ENCODE results near the gene PYGB.

- TF ChIP-seq, protein P1, sequence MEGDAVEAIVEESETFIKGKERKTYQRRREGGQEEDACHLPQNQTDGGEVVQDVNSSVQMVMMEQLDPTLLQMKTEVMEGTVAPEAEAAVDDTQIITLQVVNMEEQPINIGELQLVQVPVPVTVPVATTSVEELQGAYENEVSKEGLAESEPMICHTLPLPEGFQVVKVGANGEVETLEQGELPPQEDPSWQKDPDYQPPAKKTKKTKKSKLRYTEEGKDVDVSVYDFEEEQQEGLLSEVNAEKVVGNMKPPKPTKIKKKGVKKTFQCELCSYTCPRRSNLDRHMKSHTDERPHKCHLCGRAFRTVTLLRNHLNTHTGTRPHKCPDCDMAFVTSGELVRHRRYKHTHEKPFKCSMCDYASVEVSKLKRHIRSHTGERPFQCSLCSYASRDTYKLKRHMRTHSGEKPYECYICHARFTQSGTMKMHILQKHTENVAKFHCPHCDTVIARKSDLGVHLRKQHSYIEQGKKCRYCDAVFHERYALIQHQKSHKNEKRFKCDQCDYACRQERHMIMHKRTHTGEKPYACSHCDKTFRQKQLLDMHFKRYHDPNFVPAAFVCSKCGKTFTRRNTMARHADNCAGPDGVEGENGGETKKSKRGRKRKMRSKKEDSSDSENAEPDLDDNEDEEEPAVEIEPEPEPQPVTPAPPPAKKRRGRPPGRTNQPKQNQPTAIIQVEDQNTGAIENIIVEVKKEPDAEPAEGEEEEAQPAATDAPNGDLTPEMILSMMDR (IDR thresholded peaks at IDR 0.05): no peak
- TF ChIP-seq POLR2AphosphoS5 (IDR thresholded peaks at IDR 0.05; ENCODE audit: low read depth, low read length) (no peak), SIN3A (IDR thresholded peaks at IDR 0.05; ENCODE audit: borderline replicate concordance, insufficient read depth, low read depth, low read length) (no peak), REST (IDR thresholded peaks at IDR 0.05; ENCODE audit: insufficient read depth in 1 of 2, low read depth in 2 of 2, low read length in 1 of 2) (no peak)
Observed at GRCh38 chr20:25308671-25309394, 60.9 kb downstream of the PYGB start.

Data from Panc1 (cell line).